HepG2 (cell line): ENCODE measurements around the gene TLR9. TPM values are rescaled to one million over a fixed set of nuclear protein-coding genes. Genes with fewer than 3 reads are reported as not detected.

ENCODE experiments used
- AGO2 ChIP-seq: fragments of 200-400 bp; formaldehyde crosslinking; optimal IDR thresholded peaks from 2 replicates; pipeline ENCODE3; 2017; ENCODE audit warnings: mild to moderate bottlenecking, low read depth, low read length, moderate library complexity
- ATRX ChIP-seq: sonication (generic); formaldehyde crosslinking; IDR thresholded peaks from 2 replicates; pipeline ENCODE4 v1.4.0; 2020; ENCODE audit warnings: missing genetic modification reagents, borderline replicate concordance
- FIP1L1 ChIP-seq: fragments of 200-400 bp; formaldehyde crosslinking; IDR thresholded peaks from 2 replicates; pipeline ENCODE4 v1.6.1; 2018; ENCODE audit warnings: low read depth, mild to moderate bottlenecking, low read length, moderate library complexity, borderline replicate concordance; ENCODE audit not compliant: insufficient read depth
- FOXP1 ChIP-seq, 2 experiments: fragments of 450-650 bp in 1 of 2; IDR thresholded peaks; 2 replicates each; pipeline ENCODE4 v1.6.1; 2017 to 2018; ENCODE audit warnings: antibody characterized with exemption in 1 of 2
- HBP1 ChIP-seq: IDR thresholded peaks from 2 replicates; pipeline ENCODE4 v1.6.1; 2016; ENCODE audit warnings: low read depth, control low read depth
- KDM5A ChIP-seq: fragments of 200-600 bp; sonication (generic); IDR thresholded peaks from 2 replicates; pipeline ENCODE4 v1.7.0; 2018; ENCODE audit warnings: antibody characterized with exemption, mild to moderate bottlenecking, low read length, borderline replicate concordance
- KLF9 ChIP-seq: IDR thresholded peaks from 2 replicates; pipeline ENCODE4 v1.6.1; 2016; ENCODE audit warnings: low read depth
- NFYC ChIP-seq: IDR thresholded peaks from 2 replicates; pipeline ENCODE4 v1.6.1; 2016; ENCODE audit warnings: missing genetic modification reagents, missing compliant biosample characterization
- NR2C2 ChIP-seq: sonication (generic); formaldehyde crosslinking; IDR thresholded peaks from 2 replicates; pipeline ENCODE4 v1.4.0; 2020; ENCODE audit warnings: missing genetic modification reagents, mild to moderate bottlenecking, moderate library complexity, borderline replicate concordance
- RFXANK ChIP-seq: IDR thresholded peaks from 2 replicates; pipeline ENCODE4 v1.6.1; 2016
- SMAD9 ChIP-seq: sonication (generic); formaldehyde crosslinking; IDR thresholded peaks from 2 replicates; pipeline ENCODE4 v1.5.1; 2020; ENCODE audit warnings: mild to moderate bottlenecking, missing genetic modification reagents
- SSRP1 ChIP-seq: IDR thresholded peaks from 2 replicates; pipeline ENCODE4 v1.6.1; 2016; ENCODE audit warnings: control low read depth
- SYNCRIP ChIP-seq: fragments of 200-400 bp; formaldehyde crosslinking; IDR thresholded peaks from 2 replicates; pipeline ENCODE4 v1.6.1; 2018; ENCODE audit warnings: mild to moderate bottlenecking, low read depth, low read length; ENCODE audit not compliant: insufficient read depth
- TBP ChIP-seq: sonication (generic); formaldehyde crosslinking; IDR thresholded peaks from 2 replicates; pipeline ENCODE4 v1.5.0; 2020; ENCODE audit warnings: missing genetic modification reagents
- TFE3 ChIP-seq: IDR thresholded peaks from 2 replicates; pipeline ENCODE4 v1.6.1; 2016
- ZBTB20 ChIP-seq: sonication (generic); formaldehyde crosslinking; IDR thresholded peaks from 2 replicates; pipeline ENCODE4 v1.8.1; 2023; ENCODE audit warnings: missing genetic modification reagents, low read depth, mild to moderate bottlenecking, borderline replicate concordance
- ZBTB33 ChIP-seq: sonication (generic); formaldehyde crosslinking; IDR thresholded peaks from 2 replicates; pipeline ENCODE4 v1.4.0; 2020; ENCODE audit warnings: missing genetic modification reagents
- ZFP36L1 ChIP-seq: sonication (generic); formaldehyde crosslinking; IDR thresholded peaks from 2 replicates; pipeline ENCODE4 v1.8.0; 2022; ENCODE audit warnings: mild to moderate bottlenecking, missing genetic modification reagents, moderate library complexity
- ZFP90 ChIP-seq: sonication (generic); formaldehyde crosslinking; IDR thresholded peaks from 2 replicates; pipeline ENCODE4 v1.8.0; 2022; ENCODE audit warnings: missing genetic modification reagents, mild to moderate bottlenecking, inconsistent platforms, borderline replicate concordance
- ZNF224 ChIP-seq: sonication (generic); formaldehyde crosslinking; IDR thresholded peaks from 2 replicates; pipeline ENCODE4 v1.5.0; 2020; ENCODE audit warnings: mild to moderate bottlenecking, missing genetic modification reagents
- ZNF460 ChIP-seq: sonication (generic); formaldehyde crosslinking; IDR thresholded peaks from 2 replicates; pipeline ENCODE4 v1.5.1; 2020; ENCODE audit warnings: missing genetic modification reagents, mild to moderate bottlenecking, borderline replicate concordance
- ZNF510 ChIP-seq: sonication (generic); formaldehyde crosslinking; IDR thresholded peaks from 2 replicates; pipeline ENCODE4 v1.4.0; 2020; ENCODE audit warnings: low read depth, mild to moderate bottlenecking, missing genetic modification reagents
- ZNF674 ChIP-seq: sonication (generic); formaldehyde crosslinking; IDR thresholded peaks from 2 replicates; pipeline ENCODE4 v1.5.0; 2020; ENCODE audit warnings: low read depth, mild to moderate bottlenecking, missing genetic modification reagents
- ZNF737 ChIP-seq: sonication (generic); formaldehyde crosslinking; IDR thresholded peaks from 2 replicates; pipeline ENCODE4 v1.5.0; 2020; ENCODE audit warnings: missing genetic modification reagents, mild to moderate bottlenecking, borderline replicate concordance
- ZNF800 ChIP-seq: sonication (generic); formaldehyde crosslinking; IDR thresholded peaks from 2 replicates; pipeline ENCODE4 v1.4.0; 2020; ENCODE audit warnings: missing genetic modification reagents
- polyA plus RNA-seq, 8 experiments: library from polyadenylated mRNA; depleted of rRNA in 3 of 8; stranded (reverse) in 7 of 8; unstranded in 1 of 8; fragments of >200 nt; fragmentation: Illumina TruSeq in 4 of 8; extraction: Trizol in 4 of 8; gene quantifications; 2 replicates each; pipeline versions ENCODE4 v1.2.1 to v1.2.3, GENCODE V29; 2011 to 2016; ENCODE audit warnings: low read depth in 4 of 8, missing spikeins in 1 of 8, mixed read lengths in 1 of 8; ENCODE audit not compliant: insufficient read depth in 1 of 8
- total RNA-seq, 5 experiments: library from RNA; depleted of rRNA; stranded (reverse); fragments of >200 nt; fragmentation: Illumina TruSeq; extraction: Trizol; gene quantifications; 2 replicates each; pipeline ENCODE4 v1.2.3, GENCODE V29; 2016; ENCODE audit warnings: low read depth in 1 of 5

TLR9 gene
- total and polyA plus RNA-seq, 2 of the 13 experiments (the other 11 are each of a cell fraction or from before 2014, with no cell fraction given), result not detected

- TF ChIP-seq FIP1L1, result no peak
- TF ChIP-seq ZNF510 (CRISPR knock-in tag), result no peak
- peak; percentile 28; the same call in 1 of the 2 replicates for TF ChIP-seq NFYC (CRISPR knock-in tag)
- peak; percentile 93; the same call in 1 of the 2 replicates for TF ChIP-seq ZBTB20 (CRISPR knock-in tag)
- peak; percentile 84; the same call in 1 of the 2 replicates for TF ChIP-seq HBP1 (CRISPR knock-in tag)
- TF ChIP-seq ZNF737 (CRISPR knock-in tag), result no peak
- peak; percentile 69 for TF ChIP-seq NR2C2
- no peak for TF ChIP-seq ATRX (CRISPR knock-in tag)
- 0 out of 2 replicates have a peak, but pooled peaks have one; percentile 65 for TF ChIP-seq SSRP1 (CRISPR knock-in tag)
- no peak for TF ChIP-seq KDM5A
- TF ChIP-seq ZNF674 (CRISPR knock-in tag), result no peak
- TF ChIP-seq ZFP36L1 (CRISPR knock-in tag), result peak; percentile 51; the same call in 1 of the 2 replicates
- TF ChIP-seq ZNF800 (CRISPR knock-in tag), result no peak
- peak; percentile 57; the same call in 1 of the 2 replicates for TF ChIP-seq ZNF460
- peak; percentile 58; the same call in 1 of the 2 replicates for TF ChIP-seq TFE3 (CRISPR knock-in tag)
- no peak for TF ChIP-seq SYNCRIP
- TF ChIP-seq ZNF224 (CRISPR knock-in tag), result no peak
- TF ChIP-seq ZBTB33 (CRISPR knock-in tag), result peak; percentile 38; the same call in 1 of the 2 replicates
- TF ChIP-seq KLF9, result no peak
- no peak for TF ChIP-seq FOXP1 (IDR thresholded peaks at IDR 0.05)
- TF ChIP-seq FOXP1 (CRISPR knock-in tag; IDR thresholded peaks at IDR 0.05), result peak; percentile 88
- no peak for TF ChIP-seq SMAD9 (CRISPR knock-in tag)
- TF ChIP-seq RFXANK (CRISPR knock-in tag), result no peak
- no peak for TF ChIP-seq AGO2
- no peak for TF ChIP-seq TBP
- TF ChIP-seq ZFP90 (CRISPR knock-in tag), result peak; percentile 94
These were observed 14.8 kb downstream of the TLR9 start (continued) for GRCh38 chr3:52210550-52211046.
